ENCODE measurements around the gene DCP2.

GRCh38 chr5:112995764-112996618 lies 19.4 kb downstream of the DCP2 start:
- TF ChIP-seq SIN3A (IDR thresholded peaks at IDR 0.05; ENCODE audit: low read depth, low read length), result no peak
- TF ChIP-seq LARP7 (IDR thresholded peaks at IDR 0.05), result no peak
- TF ChIP-seq E2F8 (IDR thresholded peaks at IDR 0.05; ENCODE audit: low read depth, partially characterized antibody), result no peak
- no peak for TF ChIP-seq POLR2AphosphoS5 (IDR thresholded peaks at IDR 0.05; ENCODE audit: low read length)
